T-helper 22 cell (primary cell): ENCODE measurements around the gene DIS3L.
"Not testable (repeated sequence)": the region's sequence is repeated elsewhere in the genome, so short reads cannot be mapped to it uniquely, and the experiment has no call there.

Experiments
- DNase-seq: peaks from one replicate; pipeline ENCODE4 v3.0.0-alpha.2; 2020; ENCODE audit warnings: low read depth

The DIS3L gene

DNA sequence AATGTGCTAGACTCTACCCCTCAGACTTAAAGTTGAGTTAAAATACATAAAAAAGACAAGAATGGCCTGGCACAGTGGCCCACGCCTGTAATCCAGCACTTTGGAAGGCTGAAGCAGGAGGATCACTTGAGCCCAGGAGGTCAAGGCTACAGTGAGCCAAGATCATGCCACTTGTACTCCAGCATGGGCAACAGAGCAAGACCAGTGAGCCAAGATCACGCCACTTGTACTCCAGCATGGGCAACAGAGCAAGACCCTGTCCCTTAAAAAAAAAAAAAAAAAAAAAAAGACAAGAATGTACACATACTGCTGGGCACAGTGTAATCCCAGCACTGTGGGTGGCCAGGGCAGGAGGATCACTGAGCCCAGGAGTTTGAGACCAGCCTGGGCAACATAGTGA is 17.4 kb downstream of the DIS3L start:
- DNase-seq = no peak

DNA sequence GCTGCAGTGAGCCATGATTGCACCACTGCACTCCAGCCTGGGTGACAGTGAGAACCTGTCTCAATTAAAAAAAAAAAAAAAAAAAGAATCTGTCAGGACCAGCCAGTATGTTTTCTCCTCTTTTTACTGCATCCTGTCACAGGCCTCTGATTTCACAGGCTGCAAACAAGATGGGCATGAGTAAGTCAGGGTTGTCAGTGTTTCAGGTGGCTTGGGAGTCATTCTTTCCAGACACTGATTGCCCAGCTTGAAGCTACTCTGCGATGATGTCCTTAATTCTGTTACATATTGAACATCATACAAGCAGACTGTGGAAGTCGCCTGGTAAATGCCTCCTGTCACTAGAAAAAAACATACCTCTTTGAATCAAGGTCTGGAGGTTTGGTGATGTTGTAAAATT is 18.8 kb downstream of the DIS3L start:
- no peak for DNase-seq

DNA sequence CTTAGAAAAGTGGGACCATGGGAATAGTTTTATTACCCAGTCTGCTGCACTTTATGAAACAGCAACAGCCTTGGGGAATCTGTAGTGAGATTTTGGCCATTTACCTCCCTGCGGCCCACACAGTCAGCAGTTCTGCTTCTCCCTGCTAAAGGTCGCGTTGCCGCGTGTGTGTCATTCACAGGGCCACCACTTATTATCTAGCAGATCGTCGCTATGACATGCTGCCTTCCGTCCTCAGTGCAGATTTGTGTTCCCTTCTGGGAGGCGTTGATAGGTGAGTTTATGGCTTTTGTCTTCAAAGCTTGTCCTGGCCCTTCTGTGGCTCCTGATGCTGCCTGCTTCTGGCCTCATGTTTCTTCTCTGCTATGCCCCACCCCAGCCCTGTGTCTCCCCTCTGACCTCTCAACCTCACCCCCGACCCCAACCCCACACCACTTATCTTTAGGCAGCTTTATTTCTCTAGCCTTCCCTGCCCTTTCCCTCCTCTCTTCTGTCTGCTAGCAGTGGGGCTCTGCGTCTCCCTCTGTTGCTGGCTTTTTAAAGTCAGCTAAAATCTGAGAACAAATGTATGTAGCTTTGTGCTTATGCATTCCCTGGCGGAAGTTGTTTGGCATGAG is 30.1 kb downstream of the DIS3L start:
- DNase-seq = no peak

GRCh38 chr15:66326051-66326450 is 32.7 kb downstream of the DIS3L start:
- DNase-seq = no peak

GRCh38 chr15:66327736-66328135 is 34.4 kb downstream of the DIS3L start:
- DNase-seq = no peak

DNA sequence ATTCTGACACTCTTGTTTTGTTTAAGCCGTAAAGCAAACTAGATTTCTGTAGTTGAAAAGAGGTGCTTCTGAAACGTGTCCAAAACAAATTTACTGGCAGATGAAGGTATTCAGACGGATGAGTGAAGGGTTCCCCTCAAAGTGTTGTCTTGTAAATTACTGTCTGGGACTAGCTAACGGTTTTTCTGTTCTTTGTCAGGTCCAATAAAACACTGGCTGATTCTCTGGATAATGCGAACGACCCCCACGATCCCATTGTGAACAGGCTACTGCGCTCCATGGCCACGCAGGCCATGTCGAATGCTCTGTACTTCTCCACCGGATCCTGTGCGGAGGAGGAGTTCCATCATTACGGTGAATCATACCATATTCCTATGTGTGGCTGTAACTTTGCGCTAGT is 35.4 kb downstream of the DIS3L start:
- no peak for DNase-seq

GRCh38 chr15:66348530-66348929 is 55.2 kb downstream of the DIS3L start:
- DNase-seq = not testable (repeated sequence)

DNA sequence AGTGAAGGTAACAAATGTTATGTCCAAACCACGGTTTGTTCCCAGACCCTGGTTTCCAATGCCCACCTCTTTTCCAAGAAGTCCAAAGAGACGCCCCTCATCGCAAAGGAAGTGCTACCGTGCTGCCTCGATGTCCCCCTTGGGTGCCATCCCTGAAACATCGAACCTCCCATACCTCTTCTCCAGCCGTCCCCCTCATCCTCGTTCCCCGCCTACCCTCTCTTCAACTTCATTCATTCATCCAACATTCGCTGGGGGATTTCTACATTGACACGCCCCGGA is 62.6 kb downstream of the DIS3L start:
- DNase-seq = no peak

GRCh38 chr15:66356359-66357236 is 63.2 kb downstream of the DIS3L start, which contains the start of gene TIPIN:
Gene TIPIN, minus strand, starts transcription at chr15:66356685. Its CDS starts 3,738 bp downstream, at chr15:66352947.
- peak; percentile 96 for DNase-seq

- DNase-seq = no peak
Observed at GRCh38 chr15:66359740-66360139, 66.4 kb downstream of the DIS3L start.

DNA sequence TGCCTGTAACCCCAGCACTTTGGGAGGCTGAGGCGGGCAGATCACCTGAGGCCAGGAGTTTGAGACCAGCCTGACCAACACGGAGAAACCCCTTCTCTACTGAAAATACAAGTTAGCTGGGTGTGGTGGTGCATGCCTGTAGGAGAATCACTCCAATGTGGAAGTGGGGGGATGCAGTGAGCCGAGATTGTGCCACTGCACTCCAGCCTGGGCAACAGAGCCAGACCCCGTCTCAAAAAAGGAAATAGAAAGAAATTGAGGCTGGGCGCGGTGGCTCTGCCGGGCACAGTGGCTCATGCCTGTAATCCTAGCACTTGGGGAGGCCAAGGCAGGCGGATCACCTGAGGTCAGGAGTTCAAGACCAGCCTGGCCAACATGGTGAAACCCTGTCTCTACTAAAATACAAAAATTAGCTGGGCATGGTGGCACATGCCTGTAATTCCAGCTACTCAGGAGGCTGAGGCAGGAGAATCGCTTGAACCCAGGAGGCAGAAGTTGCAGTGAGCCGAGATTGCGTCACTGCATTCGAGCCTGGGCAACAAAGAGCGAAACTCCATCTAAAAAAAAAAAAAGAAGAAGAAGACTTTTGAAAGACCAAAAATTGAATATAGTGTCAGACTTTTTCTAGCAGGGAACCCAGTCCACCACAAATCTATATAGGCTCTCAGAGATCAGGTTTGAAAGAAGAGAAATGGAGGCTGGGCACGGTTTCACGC is 68.5 kb downstream of the DIS3L start:
- not testable (repeated sequence) for DNase-seq

GRCh38 chr15:66362776-66363175 is 69.4 kb downstream of the DIS3L start:
- DNase-seq = no peak

DNA sequence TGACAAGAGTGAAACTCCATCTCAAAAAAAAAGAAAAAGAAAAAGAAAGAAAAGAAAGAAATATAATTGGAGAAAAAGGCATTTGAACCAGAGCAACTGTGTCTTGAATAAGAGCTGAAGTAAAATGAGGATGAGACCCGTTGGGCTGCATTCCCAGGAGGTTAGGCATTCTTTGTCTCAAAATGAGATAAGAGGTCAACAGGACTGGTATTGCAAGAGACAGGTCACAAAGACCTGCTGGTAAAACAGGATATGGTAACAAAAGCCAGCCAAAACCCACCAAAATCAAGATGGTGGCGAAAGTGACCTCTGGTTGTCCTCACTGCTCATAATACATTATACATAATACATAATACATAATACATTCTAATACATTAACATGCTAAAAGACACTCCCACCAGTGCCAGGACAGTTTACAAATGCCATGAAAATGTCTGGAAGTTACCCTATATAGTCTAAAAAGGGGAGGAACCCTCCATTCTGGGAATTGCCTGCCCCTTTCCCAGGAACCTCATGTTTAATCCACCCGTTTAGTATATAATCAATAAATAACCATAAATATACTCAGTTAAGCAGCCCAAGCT is 71.7 kb downstream of the DIS3L start:
- DNase-seq = no peak

DNA sequence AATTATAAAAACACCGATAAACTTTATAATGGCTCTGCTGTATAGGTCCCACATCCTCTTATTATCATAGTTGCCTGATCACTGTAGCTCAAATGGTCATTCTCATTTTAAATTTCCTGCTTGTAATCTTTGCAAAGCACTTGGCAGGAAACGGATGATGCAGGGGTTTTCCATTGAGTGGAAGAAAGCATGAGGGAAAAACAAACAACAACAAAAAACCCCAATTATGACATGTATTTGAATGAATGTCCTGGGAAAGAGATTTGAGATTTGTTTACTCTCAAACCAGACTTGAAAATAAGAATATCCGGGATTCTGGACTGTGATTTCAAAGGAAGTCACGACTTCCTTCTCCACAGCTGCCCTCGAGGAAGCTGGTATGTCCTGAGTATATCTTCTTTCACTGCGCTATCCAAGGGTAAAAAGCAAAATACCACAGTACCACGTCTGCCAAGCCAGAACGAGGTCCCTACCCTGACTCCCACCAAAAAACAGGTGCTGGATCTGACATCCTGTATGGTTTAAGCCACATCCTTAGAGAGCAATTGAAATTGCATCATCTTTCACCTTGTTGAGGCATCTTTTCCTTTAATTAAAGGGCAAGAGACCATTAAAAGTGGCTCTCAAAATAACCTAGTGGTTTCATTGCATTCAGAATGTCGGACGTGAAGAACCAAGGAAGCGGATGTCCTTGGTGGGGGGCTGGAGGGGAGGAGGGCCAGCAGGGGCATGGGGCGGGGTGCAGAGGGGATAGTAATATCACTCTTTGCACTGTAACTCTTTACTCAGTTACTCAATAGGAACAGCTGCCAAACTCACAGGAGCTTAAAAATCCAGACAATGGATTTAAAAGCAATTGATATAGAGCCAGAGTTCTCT is 76.6 kb downstream of the DIS3L start:
- no peak for DNase-seq

DNA sequence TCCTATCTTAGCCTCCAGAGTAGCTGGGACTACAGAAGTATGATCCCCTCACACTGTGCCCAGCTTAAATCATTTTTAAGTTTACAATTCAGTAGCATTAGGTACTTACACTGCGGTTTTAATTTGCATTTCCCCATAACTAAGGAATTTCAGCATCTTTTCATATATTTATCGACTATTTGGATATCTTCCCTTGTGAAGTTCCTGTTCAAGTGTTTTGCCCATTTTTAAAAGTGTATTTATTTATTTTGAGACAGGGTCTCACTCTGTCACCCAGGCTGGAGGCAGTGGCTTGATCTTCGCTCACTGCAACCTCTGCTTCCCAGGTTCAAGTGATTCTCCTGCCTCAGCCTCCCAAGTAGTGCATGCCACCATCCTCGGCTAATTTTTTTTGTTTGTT is 80.8 kb downstream of the DIS3L start:
- DNase-seq = no peak

- DNase-seq = no peak
Observed at GRCh38 chr15:66378814-66379430, 85.6 kb downstream of the DIS3L start.

DNA sequence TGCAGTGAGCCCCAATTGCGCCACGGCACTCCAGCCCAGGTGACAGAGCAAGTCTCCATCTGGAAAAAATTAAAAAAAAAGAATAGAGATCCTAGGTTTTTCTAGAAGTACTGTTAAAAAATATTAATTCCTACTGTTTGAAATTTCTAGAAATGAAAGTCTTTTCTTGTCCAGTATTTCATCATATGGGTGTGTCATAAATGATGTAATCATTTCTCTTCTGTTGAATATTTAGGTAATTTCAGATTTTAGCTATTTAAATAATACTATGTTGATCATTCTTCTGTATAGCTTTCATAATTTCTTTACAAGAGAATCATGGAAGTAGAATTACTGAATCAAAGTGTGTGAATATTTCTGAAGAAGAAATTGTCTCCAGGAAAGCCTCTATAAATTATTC is 88.0 kb downstream of the DIS3L start:
- DNase-seq = not testable (repeated sequence)
